ENCODE measurements around the gene UGGT1. TPM values are rescaled to one million over a fixed set of nuclear protein-coding genes. Genes with fewer than 3 reads are reported as not detected.

UGGT1 gene
- total and polyA plus RNA-seq, 2 donors (not counting 3 experiments of a cell fraction or from before 2014, with no cell fraction given), result 27.6 to 83.2 TPM

GRCh38 chr2:128233790-128234395, 142.9 kb downstream of the UGGT1 start:
- ChIA-PET POLR2A (no interaction called here), CTCF (interaction anchor here (1.0 to 6.0 kb wide), 7 partner anchors 10 to 170 kb away, joined by 3 to 66 read pairs (median 5); no protein-coding TSS in a partner anchor)
- Histone ChIP-seq H2AFZ (ENCODE audit: low read depth, low read length) (no peak overlapping the region), H3K36me3 (ENCODE audit: control insufficient read depth in 2 of 2, extremely low read depth in 1 of 2, insufficient read depth in 2 of 2, low read length in 2 of 2) (no peaks in the 10 kb centered on the region), H3K27me3 (ENCODE audit: control insufficient read depth in 2 of 2, insufficient read depth in 2 of 2, low read length in 2 of 2) (no peaks in the 10 kb centered on the region), H3K4me3 (replicated peaks in 1 of 3; ENCODE audit: insufficient read depth in 1 of 3, low read depth in 1 of 3, low read length in 3 of 3) (no peak overlapping the region), H4K20me1 (replicated peaks; ENCODE audit: control insufficient read depth, extremely low read depth, insufficient read depth, low read length) (no peaks in the 10 kb centered on the region), H3K4me1 (ENCODE audit: control insufficient read depth, extremely low read depth, insufficient read depth, low read length) (peaks cover 10% of the 10 kb centered on the region), H3K9me3 (replicated peaks; ENCODE audit: control insufficient read depth, insufficient read depth, low read length) (no peaks in the 10 kb centered on the region), H3K79me2 (ENCODE audit: control insufficient read depth, insufficient read depth, low read length) (no peaks in the 10 kb centered on the region), H3K9me1 (replicated peaks; ENCODE audit: control insufficient read depth, extremely low read depth, insufficient read depth, low read length) (no peaks in the 10 kb centered on the region), H3K9ac (replicated peaks; ENCODE audit: extremely low read depth, insufficient read depth, low read length) (no peak overlapping the region), H3K27ac (ENCODE audit: insufficient read depth, low read depth, low read length) (no peak overlapping the region), H3K4me2 (ENCODE audit: insufficient read depth, low read length) (peak overlapping the region; percentile 16)
- no peak for FAIRE-seq
- DNase-seq (ENCODE audit: low read depth, low spot score), result no peak
- dilution Hi-C loops (cut with MboI; ENCODE audit: extremely low pct_ligation_motif_present, low sequenced_read_pairs), result no loop called here
- TF ChIP-seq MAX (IDR thresholded peaks at IDR 0.05; ENCODE audit: insufficient read depth, insufficient read length) (no peak), POLR2AphosphoS5 (IDR thresholded peaks at IDR 0.05; ENCODE audit: insufficient read depth, low read depth, low read length) (no peak), FOS (IDR thresholded peaks at IDR 0.05; ENCODE audit: borderline replicate concordance, insufficient read depth, low read length) (no peak), CTCF (IDR thresholded peaks at IDR 0.05; ENCODE audit: extremely low read depth in 1 of 2, insufficient read depth in 1 of 2, low read depth in 1 of 2, low read length in 2 of 2) (no peak), MYC (IDR thresholded peaks at IDR 0.05; ENCODE audit: low read depth, low read length) (no peak), EZH2 (IDR thresholded peaks at IDR 0.05; ENCODE audit: borderline replicate concordance, low read depth, low read length, severe bottlenecking) (no peak), GATA2 (IDR thresholded peaks at IDR 0.05; ENCODE audit: insufficient read depth, insufficient read length, low read depth, low read length) (no peak)
- intact Hi-C loops (cut with micrococcal nuclease), result loop anchor here (1.0 to 2.0 kb wide), 5 partner anchors 37 to 171 kb away; partner anchors contain the start of gene UGGT1
- no TSS peak for BruUV-seq (replicated peaks)

Measured in endothelial cell of umbilical vein (primary cell).